Jurkat, Clone E6-1 (cell line): ENCODE results near the gene MEGF9.
"Not testable (repeated sequence)": the region's sequence is repeated elsewhere in the genome, so short reads cannot be mapped to it uniquely, and the experiment has no call there.

Experiments used
- DNase-seq: peaks from one replicate; pipeline ENCODE4 v3.0.0-alpha.2; 2011; ENCODE audit warnings: low read depth, low spot score
- H3K4me3 ChIP-seq: 2 replicates; pipeline ENCODE4 v1.5.1; 2011; ENCODE audit warnings: mild to moderate bottlenecking, low read length, control low read depth, moderate library complexity

Gene MEGF9

GRCh38 chr9:120636194-120636957, 77.9 kb downstream of the MEGF9 start:
- no peak overlapping the region for H3K4me3 ChIP-seq
- no peak for DNase-seq

GRCh38 chr9:120635011-120635410, 79.3 kb downstream of the MEGF9 start:
- H3K4me3 ChIP-seq, result no peak overlapping the region
- no peak for DNase-seq

GRCh38 chr9:120630333-120630732, 83.9 kb downstream of the MEGF9 start:
- DNase-seq, result no peak
- H3K4me3 ChIP-seq, result no peak overlapping the region

- not testable (repeated sequence) for H3K4me3 ChIP-seq, DNase-seq
Observed at GRCh38 chr9:120628925-120629497, 85.3 kb downstream of the MEGF9 start.

GRCh38 chr9:120628207-120628924, 85.9 kb downstream of the MEGF9 start:
- DNase-seq, result no peak

GRCh38 chr9:120627073-120627472, 87.2 kb downstream of the MEGF9 start:
- no peak overlapping the region for H3K4me3 ChIP-seq

More at GRCh38 chr9:120628207-120628924, 85.9 kb downstream of the MEGF9 start:
- no peak overlapping the region for H3K4me3 ChIP-seq

GRCh38 chr9:120626512-120626911, 87.8 kb downstream of the MEGF9 start:
- no peak overlapping the region for H3K4me3 ChIP-seq
- DNase-seq, result no peak

More at GRCh38 chr9:120627073-120627472, 87.2 kb downstream of the MEGF9 start:
- no peak for DNase-seq

- H3K4me3 ChIP-seq, result no peak overlapping the region
- no peak for DNase-seq
Observed at GRCh38 chr9:120625222-120625621, 89.0 kb downstream of the MEGF9 start.

- H3K4me3 ChIP-seq, result no peak overlapping the region
- no peak for DNase-seq
Observed at GRCh38 chr9:120622790-120623189, 91.5 kb downstream of the MEGF9 start.

- no peak for DNase-seq
Observed at GRCh38 chr9:120621941-120622340, 92.3 kb downstream of the MEGF9 start.

GRCh38 chr9:120619751-120620655, 94.3 kb downstream of the MEGF9 start:
- no peak overlapping the region for H3K4me3 ChIP-seq
- peak; percentile 66 for DNase-seq

More at GRCh38 chr9:120621941-120622340, 92.3 kb downstream of the MEGF9 start:
- H3K4me3 ChIP-seq, result no peak overlapping the region

- DNase-seq, result no peak
- no peak overlapping the region for H3K4me3 ChIP-seq
Observed at GRCh38 chr9:120616966-120617935, 97.0 kb downstream of the MEGF9 start.

- no peak overlapping the region for H3K4me3 ChIP-seq
- no peak for DNase-seq
Observed at GRCh38 chr9:120612218-120612617, 102.1 kb downstream of the MEGF9 start.

GRCh38 chr9:120611690-120612068, 102.6 kb downstream of the MEGF9 start:
- no peak for DNase-seq
- H3K4me3 ChIP-seq, result no peak overlapping the region

GRCh38 chr9:120610975-120611689, 103.1 kb downstream of the MEGF9 start:
- H3K4me3 ChIP-seq, result no peak overlapping the region
- DNase-seq, result no peak

GRCh38 chr9:120609636-120610035, 104.6 kb downstream of the MEGF9 start:
- no peak for DNase-seq
- H3K4me3 ChIP-seq, result no peak overlapping the region

- DNase-seq, result no peak
- H3K4me3 ChIP-seq, result no peak overlapping the region
Observed at GRCh38 chr9:120608421-120608820, 105.8 kb downstream of the MEGF9 start.
